Adipocyte (in vitro differentiated cells): ENCODE data around the gene ASPM.
"Not testable (repeated sequence)": the region's sequence is repeated elsewhere in the genome, so short reads cannot be mapped to it uniquely, and the experiment has no call there.

Source experiments
- DNase-seq: peaks from one replicate; pipeline ENCODE4 v3.0.0-alpha.2; 2015; ENCODE audit warnings: low read depth
- H3K27me3 ChIP-seq: replicated peaks from 2 replicates; pipeline ENCODE4 v1.7.0; 2013; ENCODE audit warnings: mild to moderate bottlenecking, low read length, moderate library complexity; ENCODE audit not compliant: control insufficient read depth, insufficient read depth
- H3K36me3 ChIP-seq: 2 replicates; pipeline ENCODE4 v1.7.0; 2013; ENCODE audit warnings: low read length, mild to moderate bottlenecking, moderate library complexity; ENCODE audit not compliant: control insufficient read depth, insufficient read depth, severe bottlenecking
- H3K4me1 ChIP-seq: 2 replicates; pipeline ENCODE4 v1.7.0; 2013; ENCODE audit warnings: mild to moderate bottlenecking, low read length, moderate library complexity; ENCODE audit not compliant: control insufficient read depth, insufficient read depth
- H3K4me3 ChIP-seq: 2 replicates; pipeline ENCODE4 v1.7.0; 2013; ENCODE audit warnings: mild to moderate bottlenecking, low read length, moderate library complexity
- H3K9ac ChIP-seq: 2 replicates; pipeline ENCODE4 v1.7.0; 2013; ENCODE audit warnings: mild to moderate bottlenecking, low read length, moderate library complexity
- H3K9me3 ChIP-seq: 2 replicates; pipeline ENCODE4 v1.7.0; 2013; ENCODE audit warnings: mild to moderate bottlenecking, low read length, moderate library complexity; ENCODE audit not compliant: control insufficient read depth

Gene ASPM

GRCh38 chr1:197103300-197103699 is 43.2 kb downstream of the ASPM start:
- Histone ChIP-seq H3K4me3 (no peak overlapping the region), H3K36me3 (no peaks in the 10 kb centered on the region), H3K9ac (no peak overlapping the region), H3K4me1 (peaks cover 4% of the 10 kb centered on the region), H3K27me3 (no peaks in the 10 kb centered on the region), H3K9me3 (no peaks in the 10 kb centered on the region)
- peak; percentile 36 for DNase-seq

- Histone ChIP-seq H3K9ac (no peak overlapping the region), H3K4me3 (no peak overlapping the region), H3K4me1 (peaks cover 4% of the 10 kb centered on the region), H3K36me3 (no peaks in the 10 kb centered on the region), H3K27me3 (no peaks in the 10 kb centered on the region), H3K9me3 (no peaks in the 10 kb centered on the region)
- no peak for DNase-seq
Measured at GRCh38 chr1:197101978-197102377, 44.5 kb downstream of the ASPM start.

GRCh38 chr1:197100677-197101076 is 45.8 kb downstream of the ASPM start:
- Histone ChIP-seq H3K4me1 (peaks cover 4% of the 10 kb centered on the region), H3K9me3 (no peaks in the 10 kb centered on the region)

GRCh38 chr1:197099444-197099843 is 47.0 kb downstream of the ASPM start:
- Histone ChIP-seq H3K27me3 (no peaks in the 10 kb centered on the region), H3K4me3 (no peak overlapping the region), H3K9me3 (no peaks in the 10 kb centered on the region), H3K4me1 (peaks cover 4% of the 10 kb centered on the region), H3K9ac (no peak overlapping the region), H3K36me3 (no peaks in the 10 kb centered on the region)
- no peak for DNase-seq

More at GRCh38 chr1:197100677-197101076, 45.8 kb downstream of the ASPM start:
- H3K27me3 ChIP-seq = no peaks in the 10 kb centered on the region
- no peaks in the 10 kb centered on the region for H3K36me3 ChIP-seq
- no peak overlapping the region for H3K9ac ChIP-seq
- DNase-seq = no peak
- H3K4me3 ChIP-seq = no peak overlapping the region

- DNase-seq, H3K36me3 ChIP-seq, H3K27me3 ChIP-seq, H3K9me3 ChIP-seq, H3K9ac ChIP-seq, H3K4me3 ChIP-seq: not testable (repeated sequence)
- H3K4me1 ChIP-seq = peaks cover 16% of the 10 kb centered on the region
Measured at GRCh38 chr1:197096971-197097370, 49.5 kb downstream of the ASPM start.

- no peak overlapping the region for H3K9ac ChIP-seq
- no peaks in the 10 kb centered on the region for H3K36me3 ChIP-seq
- no peak overlapping the region for H3K4me3 ChIP-seq
- H3K4me1 ChIP-seq = peaks cover 16% of the 10 kb centered on the region
- H3K9me3 ChIP-seq = no peaks in the 10 kb centered on the region
- no peaks in the 10 kb centered on the region for H3K27me3 ChIP-seq
- DNase-seq = no peak
Measured at GRCh38 chr1:197096137-197096536, 50.3 kb downstream of the ASPM start.

GRCh38 chr1:197093226-197093885 is 53.1 kb downstream of the ASPM start:
- H3K27me3 ChIP-seq = no peaks in the 10 kb centered on the region
- no peaks in the 10 kb centered on the region for H3K9me3 ChIP-seq
- H3K4me1 ChIP-seq = peaks cover 12% of the 10 kb centered on the region
- H3K9ac ChIP-seq = no peak overlapping the region
- no peaks in the 10 kb centered on the region for H3K36me3 ChIP-seq
- DNase-seq = no peak
- H3K4me3 ChIP-seq = no peak overlapping the region

- Histone ChIP-seq H3K4me1 (peaks cover 12% of the 10 kb centered on the region), H3K27me3 (no peaks in the 10 kb centered on the region), H3K9me3 (no peaks in the 10 kb centered on the region), H3K36me3 (no peaks in the 10 kb centered on the region), H3K4me3 (no peak overlapping the region), H3K9ac (no peak overlapping the region)
- DNase-seq = peak; percentile 40
Measured at GRCh38 chr1:197092491-197093023, 53.9 kb downstream of the ASPM start.

- no peak overlapping the region for H3K4me3 ChIP-seq
- no peaks in the 10 kb centered on the region for H3K36me3 ChIP-seq
- H3K9ac ChIP-seq = no peak overlapping the region
- no peaks in the 10 kb centered on the region for H3K27me3 ChIP-seq
- peaks cover 5% of the 10 kb centered on the region for H3K9me3 ChIP-seq
- DNase-seq = no peak
- H3K4me1 ChIP-seq = no peaks in the 10 kb centered on the region
Measured at GRCh38 chr1:197083474-197083873, 63.0 kb downstream of the ASPM start.

GRCh38 chr1:197081117-197081753 is 65.2 kb downstream of the ASPM start:
- no peak overlapping the region for H3K9ac ChIP-seq

GRCh38 chr1:197080323-197080722 is 66.1 kb downstream of the ASPM start:
- no peaks in the 10 kb centered on the region for H3K4me1 ChIP-seq
- H3K9me3 ChIP-seq = peaks cover 5% of the 10 kb centered on the region

More at GRCh38 chr1:197081117-197081753, 65.2 kb downstream of the ASPM start:
- DNase-seq = no peak
- peaks cover 5% of the 10 kb centered on the region for H3K9me3 ChIP-seq
- no peaks in the 10 kb centered on the region for H3K36me3 ChIP-seq
- no peaks in the 10 kb centered on the region for H3K4me1 ChIP-seq
- no peak overlapping the region for H3K4me3 ChIP-seq
- no peaks in the 10 kb centered on the region for H3K27me3 ChIP-seq

More at GRCh38 chr1:197080323-197080722, 66.1 kb downstream of the ASPM start:
- Histone ChIP-seq H3K9ac (no peak overlapping the region), H3K36me3 (no peaks in the 10 kb centered on the region), H3K4me3 (no peak overlapping the region), H3K27me3 (no peaks in the 10 kb centered on the region)
- DNase-seq = no peak
